Natural killer cell (primary cell): ENCODE data around the gene LHX3. TPM values are rescaled to one million over a fixed set of nuclear protein-coding genes. Genes with fewer than 3 reads are reported as not detected.

ENCODE experiments used
- ATAC-seq, 3 donors: fragments of 150-1000 bp in 2 of 3; fragments of 200-7000 bp in 1 of 3; cut with Tn5 transposase; 1 replicate in 1 of 3; 2 replicates in 2 of 3; pipeline ENCODE4 v1.10.0; 2021; ENCODE audit warnings: mild to moderate bottlenecking in 2 of 3, moderate library complexity in 2 of 3
- DNase-seq, 2 donors: peaks; one replicate each; pipeline versions ENCODE4 v3.0.0 to v3.0.0-alpha.2; 2013 to 2021; ENCODE audit warnings: mixed read lengths in 1 of 2
- H3K27ac ChIP-seq: one replicate; pipeline ENCODE4 v1.5.1; 2013; ENCODE audit warnings: mild to moderate bottlenecking, low read length
- H3K27me3 ChIP-seq: one replicate; pipeline ENCODE4 v1.6.1; 2013; ENCODE audit warnings: low read length; ENCODE audit not compliant: control insufficient read depth, insufficient read depth
- H3K36me3 ChIP-seq: one replicate; pipeline ENCODE4 v1.6.1; 2013; ENCODE audit warnings: low read length; ENCODE audit not compliant: control insufficient read depth, insufficient read depth
- H3K4me1 ChIP-seq: one replicate; pipeline ENCODE4 v1.6.1; 2013; ENCODE audit warnings: low read length; ENCODE audit not compliant: control insufficient read depth, insufficient read depth
- H3K4me3 ChIP-seq: one replicate; pipeline ENCODE4 v1.5.1; 2013; ENCODE audit warnings: low read length
- H3K9me3 ChIP-seq: one replicate; pipeline ENCODE4 v1.6.1; 2013; ENCODE audit warnings: low read length; ENCODE audit not compliant: control insufficient read depth, insufficient read depth
- H3K27ac Mint-ChIP-seq, 2 donors: one replicate each; pipeline ENCODE4 v1.8.0; 2022; ENCODE audit warnings: mild to moderate bottlenecking in 2 of 2, mixed read lengths in 2 of 2, moderate library complexity in 1 of 2
- H3K27me3 Mint-ChIP-seq, 2 donors: one replicate each; pipeline ENCODE4 v1.8.0; 2022; ENCODE audit warnings: low read depth in 2 of 2, mixed read lengths in 2 of 2
- H3K36me3 Mint-ChIP-seq: one replicate; pipeline ENCODE4 v1.8.0; 2022; ENCODE audit warnings: mixed read lengths
- H3K4me1 Mint-ChIP-seq, 2 donors: one replicate each; pipeline ENCODE4 v1.8.0; 2022; ENCODE audit warnings: mixed read lengths in 2 of 2
- H3K4me3 Mint-ChIP-seq: one replicate; pipeline ENCODE4 v1.8.0; 2022; ENCODE audit warnings: mild to moderate bottlenecking, moderate library complexity, mixed read lengths
- H3K9me3 Mint-ChIP-seq, 2 donors: one replicate each; pipeline ENCODE4 v1.8.0; 2022; ENCODE audit warnings: mixed read lengths in 2 of 2
- WGBS: methylation state at CpG from one replicate; pipeline ENCODE4 v1.1.7; 2013; ENCODE audit warnings: missing lambda C conversion rate; ENCODE audit not compliant: insufficient coverage; 5-methylcytosine and 5-hydroxymethylcytosine counted together
- intact Hi-C: fragments of 100-400 bp; cut with micrococcal nuclease; formaldehyde crosslinking; loops from one replicate; pipeline ENCODE4 v1.14.2; 2022
- total RNA-seq, 4 donors: library from RNA; stranded (reverse); fragments of 120-200 nt in 1 of 4; gene quantifications; one replicate each; pipeline versions ENCODE4 v1.2.3 to v1.2.4, GENCODE V29; 2013 to 2022
- TF ChIP-seq, protein P1 (sequence below): fragments of 200-600 bp; IDR thresholded peaks from one replicate; pipeline ENCODE4 v1.8.0; 2022; ENCODE audit warnings: antibody characterized with exemption

Gene LHX3
- total RNA-seq, 3 donors from 2014 or later (not counting 1 experiment from before 2014, with no cell fraction given): 0.38 TPM; not detected in 2

DNA sequence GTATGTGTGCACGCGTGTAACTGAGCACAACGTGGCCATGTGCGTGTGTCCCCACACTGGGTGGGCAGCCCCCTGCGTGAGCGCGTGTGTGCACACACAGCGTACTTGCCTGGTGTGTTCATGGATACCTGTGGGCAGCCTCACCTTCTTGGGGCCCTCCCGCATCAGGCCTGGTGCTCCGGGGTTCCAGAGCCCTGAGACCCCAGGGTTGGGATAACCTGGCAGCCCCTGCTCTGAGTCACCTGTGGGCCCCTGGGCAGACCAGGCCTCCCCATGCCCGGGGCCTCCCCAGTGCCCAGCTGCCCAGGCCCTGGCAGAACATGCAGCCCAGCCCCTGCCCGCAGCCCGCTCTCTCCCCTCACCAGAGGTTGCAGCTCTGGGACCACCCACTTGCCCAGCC, 25.2 kb downstream of the LHX3 start:
- Histone ChIP-seq H3K27ac (no peak overlapping the region), H3K4me3 (no peak overlapping the region), H3K27me3 (no peaks in the 10 kb centered on the region), H3K9me3 (no peaks in the 10 kb centered on the region), H3K36me3 (no peaks in the 10 kb centered on the region), H3K4me1 (no peaks in the 10 kb centered on the region)
- Mint-ChIP-seq H3K27ac (no peak overlapping the region), H3K9me3 (no peaks in the 10 kb centered on the region), H3K4me1 (no peaks in the 10 kb centered on the region), H3K4me3 (no peak overlapping the region), H3K27me3 (peaks cover 0 to 2% of the 10 kb centered on the region in 2 donors), H3K36me3 (no peaks in the 10 kb centered on the region)
- ATAC-seq (no peak), DNase-seq (no peak)
- intact Hi-C loops: no loop called here
- WGBS: 92% methylated on average over 13 of the region's 13 CpGs
- TF ChIP-seq, protein P1, sequence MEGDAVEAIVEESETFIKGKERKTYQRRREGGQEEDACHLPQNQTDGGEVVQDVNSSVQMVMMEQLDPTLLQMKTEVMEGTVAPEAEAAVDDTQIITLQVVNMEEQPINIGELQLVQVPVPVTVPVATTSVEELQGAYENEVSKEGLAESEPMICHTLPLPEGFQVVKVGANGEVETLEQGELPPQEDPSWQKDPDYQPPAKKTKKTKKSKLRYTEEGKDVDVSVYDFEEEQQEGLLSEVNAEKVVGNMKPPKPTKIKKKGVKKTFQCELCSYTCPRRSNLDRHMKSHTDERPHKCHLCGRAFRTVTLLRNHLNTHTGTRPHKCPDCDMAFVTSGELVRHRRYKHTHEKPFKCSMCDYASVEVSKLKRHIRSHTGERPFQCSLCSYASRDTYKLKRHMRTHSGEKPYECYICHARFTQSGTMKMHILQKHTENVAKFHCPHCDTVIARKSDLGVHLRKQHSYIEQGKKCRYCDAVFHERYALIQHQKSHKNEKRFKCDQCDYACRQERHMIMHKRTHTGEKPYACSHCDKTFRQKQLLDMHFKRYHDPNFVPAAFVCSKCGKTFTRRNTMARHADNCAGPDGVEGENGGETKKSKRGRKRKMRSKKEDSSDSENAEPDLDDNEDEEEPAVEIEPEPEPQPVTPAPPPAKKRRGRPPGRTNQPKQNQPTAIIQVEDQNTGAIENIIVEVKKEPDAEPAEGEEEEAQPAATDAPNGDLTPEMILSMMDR: no peak

DNA sequence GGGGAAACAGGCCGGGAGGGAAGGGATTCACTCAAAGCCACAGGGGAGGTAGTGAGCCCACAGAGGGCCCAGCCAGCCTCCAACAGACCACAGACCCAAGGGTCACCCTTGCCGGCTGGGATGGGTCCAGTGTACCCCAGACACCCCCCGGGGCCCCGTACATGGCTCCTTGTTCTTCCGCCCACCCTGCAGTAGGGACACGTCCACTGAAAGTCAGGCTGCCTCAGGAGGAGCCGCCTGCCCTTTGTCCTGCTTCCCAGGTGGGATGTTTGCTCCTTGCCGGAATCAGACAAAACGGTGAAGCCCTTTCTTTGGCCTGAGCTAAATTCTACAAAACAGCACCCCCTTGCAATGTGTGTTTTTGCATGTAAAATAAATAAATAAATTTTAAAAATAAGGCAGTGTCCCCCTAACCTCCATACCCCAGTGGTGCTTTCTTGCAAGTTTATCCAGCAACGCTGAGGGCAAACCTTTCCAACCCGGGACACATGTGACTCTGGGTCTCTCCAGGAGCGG, 25.8 kb downstream of the LHX3 start:
- no peaks in the 10 kb centered on the region for H3K4me1 Mint-ChIP-seq
- intact Hi-C loops: no loop called here
- 78% methylated on average over 12 of the region's 12 CpGs for WGBS
- H3K27me3 ChIP-seq: no peaks in the 10 kb centered on the region
- TF ChIP-seq, protein P1: no peak
- H3K36me3 ChIP-seq: no peaks in the 10 kb centered on the region
- H3K36me3 Mint-ChIP-seq: no peaks in the 10 kb centered on the region
- no peak overlapping the region for H3K4me3 ChIP-seq
- H3K9me3 ChIP-seq: no peaks in the 10 kb centered on the region
- H3K27me3 Mint-ChIP-seq: no peaks in the 10 kb centered on the region
- DNase-seq (no peak), ATAC-seq (no peak)
- no peak overlapping the region for H3K27ac ChIP-seq
- no peaks in the 10 kb centered on the region for H3K9me3 Mint-ChIP-seq
- no peaks in the 10 kb centered on the region for H3K4me1 ChIP-seq
- no peak overlapping the region for H3K27ac Mint-ChIP-seq
- H3K4me3 Mint-ChIP-seq: no peak overlapping the region

DNA sequence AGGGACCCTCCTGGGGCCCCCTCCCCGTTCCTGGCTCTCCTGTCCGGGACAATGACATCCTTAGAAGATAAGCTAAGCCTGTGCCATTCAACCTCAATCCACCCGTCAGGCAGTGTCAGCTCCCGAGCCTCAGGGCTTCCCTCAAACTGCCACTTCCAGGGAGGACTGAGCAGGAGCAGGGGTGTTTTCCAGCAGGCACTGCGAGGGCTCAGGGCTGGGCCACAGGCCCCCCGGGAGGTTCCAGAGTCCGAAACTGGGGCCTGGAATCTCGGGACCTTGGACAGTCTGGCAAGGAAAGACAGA, 26.2 kb downstream of the LHX3 start:
- no peaks in the 10 kb centered on the region for H3K4me1 ChIP-seq
- Mint-ChIP-seq H3K36me3 (no peaks in the 10 kb centered on the region), H3K9me3 (no peaks in the 10 kb centered on the region), H3K27ac (no peak overlapping the region), H3K4me1 (no peaks in the 10 kb centered on the region), H3K4me3 (no peak overlapping the region), H3K27me3 (no peaks in the 10 kb centered on the region)
- DNase-seq (no peak), ATAC-seq (no peak)
- no peaks in the 10 kb centered on the region for H3K27me3 ChIP-seq
- no peaks in the 10 kb centered on the region for H3K9me3 ChIP-seq
- TF ChIP-seq, protein P1: no peak
- no peaks in the 10 kb centered on the region for H3K36me3 ChIP-seq
- WGBS: 65% methylated on average over 8 of the region's 8 CpGs
- no peak overlapping the region for H3K4me3 ChIP-seq
- H3K27ac ChIP-seq: no peak overlapping the region
- intact Hi-C loops: no loop called here

DNA sequence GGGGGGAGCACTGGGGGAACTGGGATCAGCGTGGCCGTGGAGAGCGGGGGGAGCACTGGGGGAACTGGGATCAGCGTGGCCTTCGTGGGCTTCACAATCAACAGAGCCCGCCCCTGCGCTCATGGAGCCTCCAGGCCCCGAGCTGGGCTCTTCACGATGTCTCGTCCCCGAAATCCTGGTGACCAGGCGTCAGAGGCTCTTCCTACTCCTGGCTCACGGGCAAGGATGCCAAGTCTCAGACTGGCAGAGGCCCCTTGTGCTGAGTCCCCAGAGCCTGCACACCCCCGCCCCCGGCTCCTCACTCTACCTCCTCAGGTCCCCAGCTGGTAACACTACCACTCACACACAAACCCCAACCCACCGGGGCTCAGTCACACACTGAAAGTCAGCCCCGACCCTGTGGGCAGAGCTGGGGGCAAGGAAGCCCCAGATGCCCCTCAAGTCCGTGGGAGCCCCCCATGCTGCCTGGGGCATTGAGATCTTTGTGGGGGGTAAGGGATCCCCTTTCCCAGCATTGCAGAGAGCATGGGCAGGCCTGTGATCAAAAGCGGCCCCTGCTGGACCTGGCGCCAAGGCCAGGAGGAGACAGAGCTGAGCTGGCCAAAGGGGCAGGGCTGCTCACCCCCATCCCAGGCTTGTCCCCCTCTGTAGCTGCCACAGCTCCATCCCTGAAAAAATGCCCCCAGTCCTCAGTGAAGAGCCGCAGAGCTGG, 26.7 kb downstream of the LHX3 start:
- Histone ChIP-seq H3K4me3 (no peak overlapping the region), H3K36me3 (no peaks in the 10 kb centered on the region), H3K9me3 (no peaks in the 10 kb centered on the region), H3K27ac (no peak overlapping the region), H3K27me3 (no peaks in the 10 kb centered on the region), H3K4me1 (no peaks in the 10 kb centered on the region)
- no peaks in the 10 kb centered on the region for H3K27me3 Mint-ChIP-seq
- intact Hi-C loops: no loop called here
- ATAC-seq: no peak
- DNase-seq: no peak
- 86% methylated on average over 21 of the region's 21 CpGs for WGBS
- H3K27ac Mint-ChIP-seq: no peak overlapping the region
- TF ChIP-seq, protein P1: no peak
- H3K4me3 Mint-ChIP-seq: no peak overlapping the region
- no peaks in the 10 kb centered on the region for H3K4me1 Mint-ChIP-seq
- no peaks in the 10 kb centered on the region for H3K9me3 Mint-ChIP-seq
- no peaks in the 10 kb centered on the region for H3K36me3 Mint-ChIP-seq
